HG03575 (cell line): Measurements from ENCODE around the gene OGFR.

Experiments
- ATAC-seq: cut with Tn5 transposase; IDR thresholded peaks from one replicate; pipeline ENCODE4 v1.9.1; 2021; ENCODE audit not compliant: unreplicated experiment, insufficient number of reproducible peaks, low FRiP score; ENCODE audit errors: extremely low read depth

OGFR gene

DNA sequence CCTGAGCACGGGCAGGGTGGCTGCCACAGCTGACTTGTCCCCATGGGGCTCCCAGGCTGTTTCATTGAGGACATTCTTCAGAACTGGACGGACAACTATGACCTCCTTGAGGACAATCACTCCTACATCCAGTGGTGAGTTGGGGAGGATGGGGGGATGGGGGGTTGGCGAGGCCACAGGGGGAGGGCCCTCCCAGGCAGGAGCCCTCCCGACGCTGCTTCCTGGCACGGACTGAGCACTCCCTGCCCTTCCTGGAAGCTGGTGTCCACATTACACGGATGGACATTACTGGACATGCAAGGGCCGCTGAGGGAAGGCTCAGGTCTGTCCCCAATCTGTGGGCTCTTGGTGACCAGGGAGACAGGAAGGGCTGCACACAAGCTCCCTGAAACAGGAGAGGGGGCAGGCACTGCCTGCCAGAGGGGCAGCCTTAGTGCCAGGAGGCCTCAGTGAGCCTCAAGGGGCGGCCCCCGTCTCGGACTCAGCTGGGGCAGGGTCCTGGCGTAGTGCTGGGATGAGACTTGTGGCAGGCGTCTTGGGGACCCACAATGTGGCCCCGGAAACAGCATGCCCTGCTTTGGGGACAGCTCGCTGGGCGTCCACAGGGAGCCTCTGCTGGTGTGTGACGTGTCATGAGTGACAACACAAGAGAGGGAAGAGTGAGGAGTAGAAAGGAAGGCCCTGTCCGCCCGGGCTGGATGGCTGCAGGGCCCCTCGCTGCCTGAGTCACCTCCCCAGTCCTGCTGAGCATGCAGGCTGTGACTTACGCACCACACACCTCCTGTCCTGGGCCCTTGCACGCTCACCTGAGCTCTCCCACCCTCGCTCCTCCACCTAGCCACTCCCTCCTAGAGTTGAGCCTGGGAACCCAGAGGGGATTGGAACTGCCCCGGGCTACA, 5.1 kb downstream of the OGFR start:
- no peak for ATAC-seq

DNA sequence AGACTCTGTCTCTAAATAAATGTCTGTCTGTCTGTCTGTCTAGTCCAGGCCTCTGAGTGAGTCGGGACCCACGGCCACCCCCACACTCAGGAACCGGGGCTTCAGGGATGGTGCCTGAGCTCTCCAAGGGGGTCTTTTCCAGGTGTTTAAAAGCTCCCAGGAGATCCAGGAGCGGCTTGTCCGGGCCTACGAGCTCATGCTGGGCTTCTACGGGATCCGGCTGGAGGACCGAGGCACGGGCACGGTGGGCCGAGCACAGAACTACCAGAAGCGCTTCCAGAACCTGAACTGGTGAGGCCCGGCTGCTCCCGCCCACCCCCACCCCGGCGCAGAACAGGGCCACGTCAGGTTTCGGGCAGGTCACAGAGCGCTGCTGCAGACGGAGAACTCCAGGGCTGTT, 6.7 kb downstream of the OGFR start:
- no peak for ATAC-seq

DNA sequence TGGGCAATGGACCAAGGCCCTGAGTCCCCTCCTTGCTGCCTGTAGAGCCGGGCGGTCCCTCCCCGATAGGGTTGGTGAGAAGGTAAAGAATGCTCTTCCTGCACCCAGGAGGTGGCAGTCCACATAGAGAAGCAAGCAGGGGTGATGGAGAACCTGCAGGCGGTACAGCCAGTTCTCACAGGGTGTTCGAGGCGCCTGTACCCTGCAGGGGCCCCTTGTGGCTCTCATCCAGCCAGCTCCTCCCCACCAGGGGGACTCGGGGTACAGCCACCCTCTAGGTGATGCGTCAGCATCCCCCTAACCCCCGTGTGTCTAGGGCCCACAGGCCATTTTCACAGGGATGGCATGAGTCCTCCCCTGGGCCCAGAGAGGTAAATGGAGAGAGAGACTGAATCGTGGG, 7.1 kb downstream of the OGFR start:
- no peak for ATAC-seq

DNA sequence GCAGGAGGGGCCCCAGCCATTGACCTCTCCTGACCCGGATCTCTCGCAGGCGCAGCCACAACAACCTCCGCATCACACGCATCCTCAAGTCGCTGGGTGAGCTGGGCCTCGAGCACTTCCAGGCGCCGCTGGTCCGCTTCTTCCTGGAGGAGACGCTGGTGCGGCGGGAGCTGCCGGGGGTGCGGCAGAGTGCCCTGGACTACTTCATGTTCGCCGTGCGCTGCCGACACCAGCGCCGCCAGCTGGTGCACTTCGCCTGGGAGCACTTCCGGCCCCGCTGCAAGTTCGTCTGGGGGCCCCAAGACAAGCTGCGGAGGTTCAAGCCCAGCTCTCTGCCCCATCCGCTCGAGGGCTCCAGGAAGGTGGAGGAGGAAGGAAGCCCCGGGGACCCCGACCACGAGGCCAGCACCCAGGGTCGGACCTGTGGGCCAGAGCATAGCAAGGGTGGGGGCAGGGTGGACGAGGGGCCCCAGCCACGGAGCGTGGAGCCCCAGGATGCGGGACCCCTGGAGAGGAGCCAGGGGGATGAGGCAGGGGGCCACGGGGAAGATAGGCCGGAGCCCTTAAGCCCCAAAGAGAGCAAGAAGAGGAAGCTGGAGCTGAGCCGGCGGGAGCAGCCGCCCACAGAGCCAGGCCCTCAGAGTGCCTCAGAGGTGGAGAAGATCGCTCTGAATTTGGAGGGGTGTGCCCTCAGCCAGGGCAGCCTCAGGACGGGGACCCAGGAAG, 7.7 kb downstream of the OGFR start:
- no peak for ATAC-seq

DNA sequence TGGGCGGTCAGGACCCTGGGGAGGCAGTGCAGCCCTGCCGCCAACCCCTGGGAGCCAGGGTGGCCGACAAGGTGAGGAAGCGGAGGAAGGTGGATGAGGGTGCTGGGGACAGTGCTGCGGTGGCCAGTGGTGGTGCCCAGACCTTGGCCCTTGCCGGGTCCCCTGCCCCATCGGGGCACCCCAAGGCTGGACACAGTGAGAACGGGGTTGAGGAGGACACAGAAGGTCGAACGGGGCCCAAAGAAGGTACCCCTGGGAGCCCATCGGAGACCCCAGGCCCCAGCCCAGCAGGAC, 8.2 kb downstream of the OGFR start:
- ATAC-seq, result no peak

DNA sequence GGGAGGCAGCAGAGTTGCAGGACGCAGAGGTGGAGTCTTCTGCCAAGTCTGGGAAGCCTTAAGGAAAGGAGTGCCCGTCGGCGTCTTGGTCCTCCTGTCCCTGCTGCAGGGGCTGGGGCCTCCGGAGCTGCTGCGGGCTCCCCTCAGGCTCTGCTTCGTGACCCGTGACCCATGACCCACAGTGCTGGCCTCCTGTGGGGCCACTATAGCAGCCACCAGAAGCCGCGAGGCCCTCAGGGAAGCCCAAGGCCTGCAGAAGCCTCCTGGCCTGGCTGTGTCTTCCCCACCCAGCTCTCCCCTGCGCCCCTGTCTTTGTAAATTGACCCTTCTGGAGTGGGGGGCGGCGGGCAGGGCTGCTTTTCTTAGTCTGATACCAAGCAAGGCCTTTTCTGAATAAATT, 9.0 kb downstream of the OGFR start:
- ATAC-seq, result no peak

DNA sequence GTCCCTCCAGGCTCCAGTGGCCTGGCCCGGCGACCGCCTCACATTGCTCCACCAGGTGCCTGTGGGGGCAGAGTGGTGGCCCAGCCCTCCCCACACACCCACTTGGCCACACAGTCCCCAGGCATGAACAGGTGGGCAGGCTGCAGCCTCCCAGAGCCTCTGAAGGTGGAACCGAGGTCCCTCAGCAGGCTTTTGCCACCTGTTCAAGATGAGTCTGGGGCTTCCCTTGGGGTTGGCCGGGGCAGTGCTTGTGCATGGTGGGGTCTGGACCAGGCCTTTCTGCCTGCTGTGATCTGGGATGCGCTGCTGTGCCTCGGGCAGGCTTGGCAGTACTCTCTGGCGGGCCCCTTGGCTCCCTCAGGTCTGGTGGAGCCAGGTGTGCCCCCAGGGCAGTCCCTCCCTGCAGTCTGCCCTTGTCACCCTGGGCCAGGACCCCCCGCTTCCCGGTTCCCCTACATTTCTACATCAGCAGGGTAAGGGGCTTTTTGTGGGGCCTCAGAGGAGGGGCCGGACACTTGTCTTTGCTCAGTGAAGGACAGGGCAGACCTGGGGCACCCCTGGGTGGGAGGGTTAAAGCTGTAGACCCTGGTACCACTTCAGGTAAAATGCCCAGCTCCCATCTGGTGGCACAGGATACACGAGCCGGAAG, 9.5 kb downstream of the OGFR start:
- no peak for ATAC-seq

DNA sequence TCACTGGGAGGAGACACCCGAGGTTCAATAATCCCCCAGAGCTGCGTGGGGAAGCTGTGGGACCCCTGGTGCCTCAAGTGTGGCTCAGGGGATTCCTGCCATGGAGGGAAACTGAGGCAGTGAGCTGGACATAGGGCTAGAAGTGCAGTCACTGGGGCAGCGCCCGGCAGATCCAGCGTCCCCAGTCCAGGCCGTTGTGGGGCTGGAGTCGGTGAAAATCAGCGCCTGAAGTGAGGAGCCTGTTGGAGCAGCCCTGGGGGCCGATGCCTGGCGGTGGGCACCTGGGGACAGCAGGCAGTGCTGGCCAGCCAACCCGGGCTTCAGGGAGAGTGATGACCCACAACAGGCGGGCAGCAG, 10.1 kb downstream of the OGFR start:
- no peak for ATAC-seq

DNA sequence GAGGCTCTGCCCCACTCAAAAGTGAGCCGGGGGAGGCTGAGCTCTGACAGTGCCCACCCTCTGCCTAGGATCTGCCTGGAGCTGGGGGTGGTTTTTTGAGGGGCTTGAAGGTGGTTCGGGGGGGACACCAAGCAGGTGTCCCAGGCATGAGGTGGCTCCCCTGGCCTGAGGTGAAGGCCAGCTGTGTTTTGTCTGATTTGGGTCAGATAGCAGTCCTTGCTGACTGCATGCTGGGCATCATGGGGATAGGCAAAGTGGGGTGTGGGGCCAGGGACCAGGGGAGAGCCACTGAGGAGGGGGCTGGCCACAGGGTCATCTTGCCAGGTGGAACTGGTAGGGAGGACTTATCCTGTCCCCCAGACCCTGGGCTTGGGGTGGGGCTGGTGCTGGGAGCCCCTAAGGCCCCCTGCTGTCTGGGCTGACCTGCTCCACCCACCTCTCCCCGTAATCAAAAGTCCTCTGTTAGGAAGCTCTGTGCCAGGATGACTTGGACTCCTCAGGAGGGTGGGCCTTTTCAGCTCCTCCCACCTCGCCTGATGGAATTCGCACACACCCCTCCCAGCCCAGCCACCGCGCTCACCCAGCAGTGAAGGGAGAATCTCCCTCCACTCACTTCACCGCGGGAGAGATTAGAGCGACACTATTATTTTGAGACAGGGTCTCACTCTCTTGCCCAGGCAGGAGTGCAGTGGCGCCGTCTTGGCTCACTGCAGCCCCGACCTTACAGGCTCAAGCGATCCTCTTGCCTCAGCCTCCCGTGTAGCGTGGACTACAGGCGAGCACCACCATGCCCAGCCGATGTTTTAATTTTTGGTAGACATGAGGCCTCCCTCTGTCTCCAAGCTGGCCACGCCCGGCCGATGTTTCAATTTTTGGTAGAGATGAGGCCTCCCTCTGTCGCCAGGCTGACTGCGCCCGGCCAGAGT, 10.7 kb downstream of the OGFR start:
- ATAC-seq, result no peak

DNA sequence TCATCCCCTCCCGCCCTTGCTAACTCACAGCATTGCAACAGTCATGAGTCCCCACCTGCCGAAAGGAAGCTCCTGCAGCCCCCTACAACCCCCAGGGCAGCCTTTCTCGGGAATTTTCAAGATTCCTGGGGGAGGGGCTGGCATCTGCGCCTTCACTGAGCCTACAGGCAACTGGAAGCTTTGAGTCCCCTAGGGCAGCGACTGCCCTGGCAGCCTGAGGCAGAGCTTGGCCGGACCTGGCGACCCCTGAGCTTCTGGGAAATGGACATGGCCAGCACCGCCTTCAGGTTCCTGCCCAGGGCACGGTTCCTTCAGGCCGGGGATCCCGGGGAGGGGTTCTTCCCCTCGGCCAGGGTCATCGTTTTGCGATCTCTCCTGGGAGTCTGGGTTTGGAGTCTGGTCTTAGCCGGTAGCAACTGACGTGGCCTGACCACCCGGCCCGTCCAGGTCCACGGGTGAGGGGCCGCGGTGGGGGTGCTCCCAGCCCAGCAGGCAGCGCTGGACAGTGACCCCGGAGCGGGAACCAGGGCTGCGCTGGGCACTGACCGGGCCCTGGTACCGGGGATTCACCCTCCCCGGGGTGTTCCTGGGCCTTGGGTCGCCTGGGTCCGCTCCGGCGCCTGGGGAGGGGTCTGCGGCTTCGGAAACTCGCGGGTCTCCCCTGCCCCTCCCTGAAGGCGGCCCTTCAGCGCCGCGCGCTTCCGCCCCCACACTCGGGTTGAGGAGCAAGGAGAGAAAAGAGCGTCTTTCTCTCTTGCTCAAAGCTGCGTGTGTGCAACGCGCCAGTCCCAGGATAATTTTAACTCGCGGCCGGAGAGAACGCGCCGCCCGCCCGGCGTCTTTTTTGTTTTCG, 11.6 kb downstream of the OGFR start:
- no peak for ATAC-seq

DNA sequence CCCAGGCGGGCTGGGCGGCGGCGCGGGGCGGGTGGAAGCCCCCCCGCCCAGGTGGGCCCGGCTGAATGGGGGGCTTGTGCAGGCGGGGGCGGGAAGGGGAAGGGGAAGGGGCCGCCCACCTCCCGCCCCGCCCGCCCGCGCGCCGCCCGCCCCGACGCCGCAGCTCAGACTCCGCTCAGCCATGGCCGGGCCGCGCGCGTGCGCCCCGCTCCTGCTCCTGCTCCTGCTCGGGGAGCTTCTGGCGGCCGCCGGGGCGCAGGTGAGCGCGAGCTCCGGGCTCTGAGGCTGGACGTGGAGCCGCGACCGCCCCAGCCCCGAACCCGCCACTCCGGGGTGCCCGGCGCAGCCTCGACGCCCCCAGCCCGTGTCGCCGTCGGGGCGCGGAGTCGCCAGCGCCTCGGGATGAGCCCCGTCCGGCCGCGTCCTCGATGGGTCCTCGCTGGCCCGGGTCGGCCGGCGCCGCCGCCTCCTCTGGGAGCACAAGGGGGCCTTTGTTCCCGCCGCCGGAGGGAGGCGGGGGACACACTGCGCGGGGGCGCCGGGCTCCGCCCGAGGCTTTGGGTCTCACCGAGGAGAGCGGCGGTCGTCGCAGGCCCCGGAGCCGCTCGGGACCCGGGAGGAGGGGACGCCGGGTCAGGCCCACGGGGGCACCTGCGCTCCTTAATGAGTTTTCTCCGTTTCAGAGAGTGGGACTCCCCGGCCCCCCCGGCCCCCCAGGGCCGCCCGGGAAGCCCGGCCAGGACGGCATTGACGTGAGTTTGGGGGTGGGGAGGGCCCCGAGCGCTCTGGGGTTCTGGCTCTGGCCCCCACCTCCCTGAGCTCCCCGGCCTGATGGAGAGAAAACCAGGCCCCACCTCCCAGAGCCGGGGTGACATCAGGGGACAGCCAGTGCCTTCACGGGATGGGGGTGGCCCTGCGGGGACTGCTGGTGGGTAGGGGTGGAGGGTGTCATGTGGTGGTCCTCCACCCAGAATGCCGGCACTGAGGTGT, 12.5 kb downstream of the OGFR start, which contains the start of gene COL9A3:
Gene COL9A3 (plus strand): TSS at position 167 of the 990 bp plus-strand sequence. CDS start 15 bp downstream, at position 182.
- ATAC-seq, result no peak

DNA sequence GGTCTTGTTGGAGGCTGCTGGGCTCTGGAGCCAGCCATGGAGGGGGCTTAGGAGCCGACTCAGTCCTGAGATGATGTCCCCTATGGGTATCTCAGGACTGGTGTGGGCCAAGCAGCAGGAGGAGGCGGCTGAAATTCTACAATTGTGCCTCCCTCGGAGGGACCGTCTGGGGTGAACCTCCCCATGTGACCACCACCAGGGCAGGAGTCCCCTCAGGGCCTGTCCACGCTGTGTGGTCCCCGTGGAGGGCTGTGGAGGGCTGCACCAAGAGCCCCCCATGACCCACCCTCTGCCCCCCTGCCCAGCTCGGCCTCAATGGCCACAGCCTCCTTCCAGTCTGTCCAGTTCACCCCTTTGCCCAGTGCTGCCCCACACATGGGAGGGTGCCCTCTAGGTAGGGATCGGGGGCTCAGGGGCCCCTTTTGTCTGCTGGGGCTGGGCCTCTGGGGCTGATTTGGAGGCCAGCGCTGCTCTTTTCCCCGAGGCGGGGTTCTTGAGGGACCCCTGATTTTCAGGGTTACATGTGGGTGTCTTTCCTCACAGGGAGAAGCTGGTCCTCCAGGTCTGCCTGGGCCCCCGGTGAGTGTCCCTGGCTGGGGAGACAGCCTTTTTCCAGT, 13.4 kb downstream of the OGFR start:
- no peak for ATAC-seq

DNA sequence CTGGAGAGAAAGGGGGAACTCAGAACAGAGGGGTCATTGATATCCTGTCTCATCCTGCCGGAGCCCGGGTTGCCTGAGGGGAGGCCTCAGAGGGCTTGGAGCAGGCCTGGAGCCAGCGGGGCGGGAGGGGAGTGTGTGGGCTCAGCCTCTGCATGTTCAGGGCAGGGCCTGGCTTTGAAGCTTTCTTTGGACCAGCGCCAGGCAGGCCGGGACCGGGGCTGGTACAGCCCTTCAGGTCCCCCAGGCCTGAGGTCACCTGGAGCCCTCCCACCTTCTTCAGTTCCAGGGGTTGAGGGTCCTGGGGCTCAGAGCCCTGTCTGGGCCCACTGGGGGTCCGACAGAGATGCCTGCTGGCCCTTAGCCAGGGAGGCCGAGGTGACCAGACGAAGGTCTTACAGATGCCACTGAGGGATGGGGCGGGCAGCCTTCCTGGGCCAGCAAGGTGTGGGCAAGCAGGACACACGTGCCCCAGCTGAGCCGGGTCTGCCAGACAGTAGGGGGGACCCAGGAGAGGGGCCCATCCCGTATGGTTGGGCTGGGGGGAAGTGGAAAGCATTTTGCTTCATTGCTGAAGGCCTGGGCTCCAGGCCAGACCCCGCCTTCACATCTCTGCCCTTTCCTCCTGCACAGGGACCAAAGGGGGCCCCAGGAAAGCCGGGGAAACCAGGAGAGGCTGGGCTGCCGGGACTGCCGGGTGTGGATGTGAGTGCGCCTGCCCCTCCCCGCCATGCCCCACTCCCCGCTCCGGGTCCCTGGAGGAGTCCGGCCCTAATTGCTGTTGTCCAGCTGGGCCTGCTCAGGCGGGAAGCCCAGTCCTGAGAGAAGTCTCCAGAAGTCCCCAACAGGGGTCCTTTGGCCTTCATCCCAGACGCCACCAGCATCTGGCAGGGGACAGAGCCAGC, 14.2 kb downstream of the OGFR start:
- ATAC-seq, result no peak

DNA sequence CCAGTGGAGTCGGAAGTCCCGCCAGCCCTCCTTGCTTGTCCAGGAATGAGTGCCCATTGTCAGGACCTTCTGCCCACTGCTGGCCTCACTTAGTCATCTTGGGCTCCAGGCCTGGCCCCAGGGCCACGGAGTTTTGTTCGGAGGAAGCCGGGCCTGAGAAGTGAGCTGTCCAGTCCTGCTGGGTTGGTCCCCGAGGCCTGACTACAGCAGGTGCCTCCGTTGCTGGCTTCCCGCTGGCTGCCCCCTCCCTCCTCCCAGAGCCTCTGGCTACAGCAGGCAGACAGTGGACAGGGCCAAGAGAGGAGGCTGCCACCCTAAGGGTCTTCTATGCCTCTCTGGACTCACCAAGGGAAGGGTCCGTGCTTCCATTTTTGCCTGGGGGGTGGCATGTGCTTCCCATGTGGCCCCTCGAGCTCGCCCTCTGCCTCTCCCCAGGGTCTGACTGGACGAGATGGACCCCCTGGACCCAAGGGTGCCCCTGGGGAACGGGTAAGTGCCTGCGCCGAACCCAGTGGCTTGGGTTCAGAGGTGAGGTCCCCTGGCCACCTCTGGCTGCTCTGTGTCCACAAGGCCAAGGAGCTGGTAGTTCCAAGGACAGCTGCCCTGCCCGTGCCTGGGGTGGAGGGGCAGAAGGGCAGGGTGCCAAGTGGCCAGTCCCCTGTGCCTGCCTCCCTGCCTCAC, 15.0 kb downstream of the OGFR start:
- no peak for ATAC-seq

DNA sequence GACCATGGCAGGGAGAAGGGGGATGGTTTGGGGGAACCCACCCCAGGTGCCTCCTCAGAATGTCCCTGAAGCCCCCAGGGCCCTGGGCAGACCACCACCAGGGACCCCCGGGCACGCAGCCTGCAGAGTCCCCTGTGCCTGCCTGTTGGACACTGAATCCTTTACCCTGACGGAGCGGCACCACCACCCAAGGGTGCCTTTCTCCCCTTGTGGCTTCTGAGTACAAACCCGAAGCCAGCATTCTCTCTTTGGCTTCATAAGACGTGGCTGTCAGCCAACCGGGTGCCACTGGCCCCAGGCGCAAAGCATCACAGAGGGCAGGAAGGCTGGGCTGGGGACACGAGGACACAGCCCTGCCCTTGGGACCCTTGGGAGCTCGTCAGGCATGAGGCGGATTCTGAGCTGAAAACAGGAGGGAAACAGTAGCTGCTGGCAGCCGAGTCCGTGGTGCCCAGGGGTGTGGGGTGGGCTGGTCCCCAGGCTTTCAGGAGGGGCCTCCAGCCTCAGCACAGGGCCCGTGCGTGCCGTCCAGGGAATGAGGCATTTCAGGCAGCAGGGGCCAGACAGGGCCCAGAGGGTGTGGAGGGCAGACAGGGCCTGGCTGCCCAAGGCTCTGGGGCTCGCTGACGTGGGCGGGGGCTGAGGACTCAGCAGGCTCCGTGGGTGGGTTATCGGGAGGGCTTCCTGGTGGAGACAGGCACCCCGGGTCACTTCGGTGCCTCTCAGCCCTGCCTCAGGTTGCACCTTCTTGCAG, 15.8 kb downstream of the OGFR start:
- ATAC-seq, result no peak
